GM19438 (cell line): ENCODE measurements around the gene TMEM121B.

Source experiments
- ATAC-seq: cut with Tn5 transposase; IDR thresholded peaks from one replicate; pipeline ENCODE4 v1.9.1; 2021; ENCODE audit warnings: low read depth; ENCODE audit not compliant: unreplicated experiment

The TMEM121B gene

DNA sequence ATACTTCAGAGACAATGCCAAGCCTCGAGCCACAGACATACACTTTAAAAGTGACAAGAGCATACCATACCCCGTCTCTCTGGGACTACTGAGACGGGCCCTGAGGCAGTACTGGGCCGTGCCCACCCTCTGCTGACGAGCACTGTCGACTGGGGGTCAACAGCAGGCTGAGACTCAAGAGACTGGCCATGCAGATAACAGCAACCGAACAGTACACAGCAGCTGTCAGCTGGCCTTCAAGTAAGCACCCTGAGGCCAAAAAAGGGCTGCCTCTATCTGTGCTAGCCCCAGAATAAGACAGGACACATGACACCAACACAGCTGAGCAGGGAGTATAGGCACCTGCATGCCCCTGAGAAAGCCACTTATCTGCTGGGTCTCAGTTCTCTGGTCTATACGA is 18.9 kb upstream of the TMEM121B start:
- no peak for ATAC-seq

DNA sequence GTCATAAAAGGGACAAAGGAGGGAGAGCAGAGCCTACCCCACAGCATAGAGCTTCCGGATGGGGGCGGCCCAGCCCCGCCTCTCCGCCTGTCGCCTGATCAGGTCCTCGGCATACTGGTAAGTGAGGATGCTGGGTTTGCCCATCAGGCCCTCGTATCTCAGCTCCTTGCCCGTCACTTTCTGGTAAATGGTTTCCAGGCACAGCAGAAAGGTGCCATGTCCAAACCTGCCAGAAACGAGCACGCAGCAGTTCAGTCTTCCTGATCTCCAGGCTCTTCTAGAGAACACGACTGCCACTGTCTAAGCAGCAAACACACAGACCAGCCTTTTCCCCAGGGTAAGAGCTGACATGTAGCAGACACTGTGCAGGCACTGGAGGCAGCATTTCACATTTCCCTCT is 17.4 kb upstream of the TMEM121B start:
- no peak for ATAC-seq

DNA sequence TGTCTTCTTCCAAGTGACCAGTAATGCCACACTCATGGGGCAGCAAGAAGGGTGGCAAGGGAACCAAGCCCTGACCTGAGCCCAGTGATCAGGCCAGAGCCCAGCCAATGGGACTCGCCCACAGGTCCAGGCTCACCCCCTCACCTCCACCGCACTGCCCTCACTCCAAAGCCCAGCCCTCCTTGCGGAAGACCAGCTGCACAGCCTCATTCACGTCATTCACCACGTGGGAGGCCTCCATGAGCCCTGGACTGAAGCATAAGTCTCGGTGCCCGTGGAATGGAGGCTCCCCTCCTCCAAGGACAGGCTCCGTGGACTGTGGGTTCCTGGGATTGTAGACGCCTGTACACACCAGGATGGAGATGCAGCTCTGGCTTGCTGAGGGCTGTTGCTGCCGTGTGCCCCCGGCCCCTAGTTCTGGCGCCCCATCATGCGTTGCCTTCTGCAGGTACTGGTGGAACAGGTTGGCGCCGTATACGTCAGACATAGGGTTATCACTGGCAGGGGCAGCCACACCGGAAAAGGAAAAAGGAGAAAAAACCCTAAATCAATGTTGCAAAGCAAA is 16.8 kb upstream of the TMEM121B start:
- ATAC-seq, result no peak

DNA sequence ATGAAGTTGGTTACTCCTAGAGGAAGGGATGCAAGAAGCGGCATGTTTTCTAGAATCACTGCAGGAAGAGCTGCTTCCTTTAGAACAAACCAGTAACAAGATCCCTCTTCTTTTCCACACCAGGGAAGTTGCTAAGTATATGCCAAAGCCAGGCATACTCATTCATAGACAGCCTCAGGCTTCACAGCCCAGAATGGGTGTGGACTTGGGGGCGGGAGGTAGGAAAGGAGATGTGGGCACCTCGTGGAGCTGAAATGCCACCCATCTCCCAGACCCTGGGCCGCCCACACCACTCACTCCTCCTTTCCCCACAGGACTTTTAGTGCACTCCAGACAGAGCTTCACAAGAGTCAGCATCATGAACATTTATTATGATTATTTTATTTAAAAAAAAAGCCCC is 16.0 kb upstream of the TMEM121B start:
- ATAC-seq, result no peak

DNA sequence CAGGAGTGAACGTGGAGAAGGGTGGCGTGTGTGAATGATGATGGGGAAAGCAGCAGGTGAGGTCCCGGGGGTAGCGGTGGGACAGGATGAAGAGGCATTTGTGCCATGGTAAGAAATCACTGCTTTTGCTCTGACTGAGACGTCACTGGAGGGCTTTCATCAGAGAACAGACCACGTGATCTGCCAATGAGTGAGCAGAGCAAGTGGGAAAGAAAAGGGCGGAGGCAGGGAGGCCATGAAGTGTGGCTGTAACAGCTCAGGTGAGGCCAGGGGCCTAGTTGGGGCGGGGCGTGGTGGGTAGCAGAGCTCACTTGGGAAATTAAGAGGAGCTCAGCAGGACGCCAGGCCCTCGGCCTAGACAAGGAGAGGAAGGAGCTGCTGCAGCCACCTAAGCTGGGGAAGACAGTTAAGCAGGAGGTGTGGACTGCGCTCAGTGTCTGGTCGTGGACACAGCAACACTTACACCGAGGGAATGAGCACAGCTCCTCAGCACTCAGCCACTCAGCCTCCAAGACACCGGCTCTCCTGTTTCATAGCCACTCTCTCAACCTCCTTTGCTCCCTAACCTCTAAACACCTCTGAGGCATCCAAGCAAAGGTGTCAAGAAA is 14.1 kb upstream of the TMEM121B start:
- ATAC-seq, result no peak

DNA sequence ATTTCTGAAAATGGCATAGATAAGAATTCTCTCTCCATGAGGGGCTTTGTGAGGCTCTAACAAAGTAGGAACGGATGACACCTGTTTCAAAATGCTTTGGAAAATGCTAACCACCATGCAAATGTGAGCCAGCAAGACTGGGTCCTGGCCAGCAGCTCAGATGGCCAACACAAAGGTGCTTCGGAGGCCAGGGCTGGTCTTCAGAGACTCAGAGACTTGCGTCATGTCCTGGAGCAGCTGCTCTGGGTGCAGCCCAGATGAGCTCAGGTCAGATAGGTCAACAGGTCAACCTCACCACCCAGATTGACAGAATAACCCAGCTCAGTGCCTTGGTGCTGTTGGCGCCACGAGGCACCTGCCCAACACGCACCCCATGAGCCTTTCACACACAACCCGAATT is 12.0 kb upstream of the TMEM121B start:
- ATAC-seq, result no peak

DNA sequence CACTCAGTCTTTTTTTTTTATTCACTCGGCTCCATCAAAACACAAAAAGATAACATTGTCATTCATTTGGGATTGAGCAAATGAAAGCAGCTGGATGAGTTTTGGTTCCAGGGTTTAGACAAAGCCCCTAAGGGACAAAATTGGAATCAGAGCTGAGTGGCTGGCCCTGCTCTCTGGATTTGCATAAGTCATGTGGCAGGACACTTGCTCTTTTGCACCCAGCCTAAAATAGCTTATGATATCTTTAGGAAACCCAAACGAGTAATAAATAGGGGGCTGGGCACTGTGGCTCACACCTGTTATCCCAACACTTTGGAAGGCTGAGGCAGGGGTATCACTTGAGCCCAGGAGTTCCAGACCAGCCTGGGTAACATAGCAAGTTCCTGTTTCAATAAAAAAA is 11.0 kb upstream of the TMEM121B start:
- ATAC-seq, result no peak

DNA sequence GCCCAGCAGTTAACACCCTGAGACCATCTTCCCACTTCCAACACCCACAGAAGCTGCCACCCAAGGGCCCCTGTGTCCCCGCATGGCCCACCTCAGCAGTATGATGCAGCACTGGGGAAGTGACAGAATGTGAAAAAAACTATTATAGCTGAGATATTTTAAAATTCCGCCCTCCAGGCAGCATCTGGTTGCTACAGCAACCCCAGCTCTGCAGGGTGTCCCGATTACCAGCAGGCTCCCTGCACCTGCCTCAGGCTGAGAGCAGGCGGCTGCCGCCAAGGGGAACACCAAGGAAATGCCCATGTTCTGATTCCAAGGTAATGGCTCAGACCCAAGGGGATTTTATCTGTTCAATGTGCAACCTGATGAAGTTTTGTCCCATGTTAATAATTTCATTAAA is 10.5 kb upstream of the TMEM121B start:
- no peak for ATAC-seq

DNA sequence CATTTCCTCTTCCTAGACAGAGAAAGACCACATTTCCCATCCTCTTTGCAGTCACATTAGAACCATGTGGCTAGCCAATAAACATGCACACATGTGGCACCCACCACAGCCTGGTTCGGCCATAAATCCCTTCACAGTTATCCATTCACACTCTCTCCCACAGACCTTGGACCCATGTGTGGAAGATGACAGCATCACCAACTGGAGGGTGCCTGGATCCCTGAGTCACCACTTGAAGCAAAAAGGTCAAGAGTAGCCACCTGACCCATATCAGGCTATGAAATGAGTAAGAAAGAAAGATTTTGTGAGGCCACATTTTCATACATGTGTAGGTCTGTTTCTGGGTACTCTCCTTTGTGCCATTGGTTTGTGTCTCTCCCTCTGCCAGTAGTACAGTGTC is 9.0 kb upstream of the TMEM121B start:
- ATAC-seq, result no peak

DNA sequence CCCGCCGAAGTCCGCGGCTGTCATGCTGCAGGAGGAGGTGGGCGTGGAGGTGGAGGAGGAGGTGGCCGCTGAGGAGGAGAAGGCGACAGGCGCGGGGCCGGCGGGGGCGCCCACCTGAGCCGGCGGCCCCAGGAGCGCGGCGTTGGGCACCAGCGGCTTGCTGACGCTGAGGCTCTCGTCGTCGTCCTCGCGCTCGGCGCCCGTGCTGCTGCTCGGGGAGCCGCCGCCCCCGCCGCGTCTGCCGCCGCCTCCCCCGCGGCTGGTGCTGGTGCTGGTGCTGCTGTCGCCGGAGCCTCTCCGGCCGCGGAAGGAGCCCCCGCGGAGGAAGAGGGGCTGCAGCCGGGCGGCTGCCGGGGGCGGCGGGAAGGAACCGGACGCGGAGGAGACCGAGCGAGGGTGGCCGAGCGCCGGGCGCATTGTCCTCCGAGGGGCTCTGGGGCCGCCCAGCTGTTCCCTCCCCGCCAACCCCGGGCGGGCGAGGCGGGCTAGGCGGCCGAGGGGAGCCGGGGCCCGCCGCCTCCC is 388 bp downstream of the TMEM121B start:
- no peak for ATAC-seq

DNA sequence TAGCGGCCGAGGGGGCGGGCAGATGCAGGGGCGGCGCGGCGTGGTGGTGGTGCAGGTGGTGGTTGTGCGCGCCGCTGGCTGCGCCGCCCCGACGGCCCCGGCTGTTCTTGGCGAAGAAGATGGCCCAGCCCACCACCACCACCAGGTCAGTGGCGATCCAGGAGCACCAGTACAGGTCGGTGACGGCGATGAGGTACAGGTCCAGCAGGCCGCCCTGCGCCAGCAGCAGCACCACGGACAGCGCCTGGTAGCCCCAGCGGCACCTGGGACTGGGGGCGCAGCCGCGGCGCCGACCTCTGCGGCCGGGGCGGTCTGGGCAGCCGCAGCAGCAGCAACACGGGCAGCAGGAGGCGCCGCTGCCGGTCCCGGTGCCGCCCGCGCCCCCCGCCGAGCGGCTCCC is 879 bp downstream of the TMEM121B start:
- no peak for ATAC-seq

DNA sequence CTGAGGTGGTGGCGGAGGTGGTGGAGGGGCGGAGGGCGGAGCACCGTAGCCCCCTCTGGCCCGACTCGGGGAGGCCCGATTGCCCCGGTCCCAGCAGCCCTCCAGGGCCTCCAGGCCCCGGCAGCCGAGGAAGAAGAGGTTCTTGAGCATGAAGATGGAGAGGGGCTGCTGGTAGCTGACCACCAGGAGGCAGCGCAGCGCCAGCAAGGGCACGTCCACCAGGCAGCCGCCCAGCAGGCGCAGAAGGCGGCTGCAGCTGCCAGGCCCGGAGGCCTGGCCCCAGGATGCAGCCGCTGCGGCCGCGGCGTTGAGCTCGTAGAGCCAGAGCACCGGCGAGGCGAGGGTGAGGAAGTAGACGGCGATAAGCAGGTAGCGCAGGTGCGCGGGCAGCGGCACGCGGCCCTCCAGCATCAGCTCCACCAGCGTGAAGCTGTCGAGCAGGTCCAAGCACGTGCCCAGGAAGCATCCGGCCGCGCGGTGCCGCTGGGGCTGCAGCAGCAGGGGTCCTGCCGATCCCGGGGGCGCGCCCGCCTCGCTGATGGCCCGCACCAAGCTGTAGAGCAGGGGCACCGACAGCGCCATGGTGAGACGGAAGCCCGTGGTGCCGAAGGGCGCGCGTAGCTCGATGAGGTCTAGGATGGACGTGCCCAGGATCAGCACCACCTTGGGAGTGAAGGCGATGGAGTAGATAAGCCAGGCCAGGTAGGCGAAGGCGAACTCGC is 1.5 kb downstream of the TMEM121B start:
- ATAC-seq, result no peak

DNA sequence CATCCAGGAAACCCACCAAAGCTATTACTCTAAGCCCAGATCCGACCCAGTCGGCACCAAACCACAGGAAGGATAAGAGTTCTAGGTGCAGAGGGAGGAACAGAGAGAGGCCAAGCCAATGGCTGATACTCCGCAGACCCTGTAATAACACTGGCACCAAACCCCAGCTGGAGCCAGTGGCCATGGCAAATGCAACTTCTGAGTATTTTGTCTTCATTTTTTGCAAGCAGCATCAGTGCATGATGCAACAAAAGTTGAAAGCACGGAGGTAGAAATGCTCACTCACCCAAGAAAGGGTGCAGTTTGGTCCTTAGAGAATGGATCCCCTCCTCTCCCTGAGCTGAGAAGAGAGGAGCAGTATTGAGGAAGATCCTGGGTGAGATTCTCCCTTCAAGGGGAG is 2.8 kb downstream of the TMEM121B start:
- ATAC-seq, result no peak

DNA sequence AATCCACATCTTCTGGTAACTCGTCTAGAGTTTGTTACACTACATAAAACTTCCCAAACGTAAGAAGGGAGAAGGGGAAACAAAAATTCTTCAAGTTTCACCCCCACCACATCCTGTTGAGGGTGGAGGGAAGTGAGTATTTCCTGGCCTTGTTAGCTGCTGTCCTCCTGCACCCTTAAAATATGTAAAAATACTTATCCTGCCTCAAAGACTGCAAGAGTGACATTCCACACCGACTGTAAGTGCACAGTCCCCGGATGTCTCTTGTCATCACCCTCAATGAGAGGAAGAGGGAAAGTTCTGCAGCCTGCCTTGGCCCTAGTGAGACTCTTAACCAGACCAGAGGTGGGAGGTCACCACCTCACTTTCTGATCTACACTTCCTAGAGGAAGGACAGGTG is 3.3 kb downstream of the TMEM121B start:
- no peak for ATAC-seq

DNA sequence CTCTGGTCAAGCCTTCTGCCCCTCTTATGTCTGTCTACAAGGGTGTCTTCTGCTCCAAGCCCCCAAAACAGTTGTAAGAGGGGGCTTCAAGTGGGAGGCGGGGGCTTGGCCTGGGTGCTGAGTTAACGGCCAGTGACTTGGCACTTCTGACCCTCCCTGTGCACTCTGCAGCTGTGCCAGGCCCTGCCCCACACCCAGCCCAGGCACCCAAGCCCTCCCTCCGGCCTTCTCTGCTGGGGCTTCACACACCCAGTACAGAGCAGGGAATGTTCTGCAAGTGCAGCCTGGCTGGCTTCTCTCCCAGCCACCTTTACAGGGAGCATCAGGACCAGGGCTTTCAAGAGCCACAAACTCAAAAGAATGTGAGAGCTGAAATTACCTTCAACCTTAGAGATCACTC is 3.8 kb downstream of the TMEM121B start:
- no peak for ATAC-seq

DNA sequence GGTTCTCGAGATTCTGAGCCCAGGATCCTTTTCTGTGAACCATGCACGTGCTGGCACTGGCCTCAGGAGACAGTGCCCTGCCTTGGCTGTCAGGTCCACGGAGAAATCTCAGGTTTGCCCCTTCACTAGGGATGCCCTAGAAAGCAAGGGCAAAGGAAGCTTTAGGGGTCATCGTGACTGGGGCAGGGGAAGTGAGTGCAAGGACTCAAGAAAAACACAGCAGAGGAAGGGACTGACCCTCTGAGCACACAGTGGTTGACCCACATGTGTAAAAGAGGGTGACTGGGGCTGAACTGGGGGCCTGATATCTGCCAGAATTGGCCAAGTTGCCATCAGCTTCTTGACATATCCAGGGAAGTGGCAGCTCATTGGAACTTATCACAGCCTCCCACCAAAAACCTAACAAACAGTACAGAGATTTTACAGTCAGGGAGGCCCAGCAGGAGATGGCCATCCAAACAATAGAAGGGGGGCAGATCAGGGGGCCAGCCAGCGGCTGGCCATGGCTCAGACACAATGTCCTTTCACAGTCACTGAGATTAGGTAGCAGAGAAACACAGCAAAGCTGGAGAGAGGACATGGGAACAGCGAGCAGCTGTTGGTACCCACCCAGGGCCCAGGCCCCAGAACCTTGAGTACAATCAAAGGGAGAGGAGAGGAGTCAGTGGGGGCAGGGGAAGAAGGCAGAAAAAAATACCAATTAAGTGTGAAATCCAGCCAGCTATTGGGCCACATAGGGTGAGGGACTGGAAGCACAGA is 4.4 kb downstream of the TMEM121B start:
- ATAC-seq, result no peak

DNA sequence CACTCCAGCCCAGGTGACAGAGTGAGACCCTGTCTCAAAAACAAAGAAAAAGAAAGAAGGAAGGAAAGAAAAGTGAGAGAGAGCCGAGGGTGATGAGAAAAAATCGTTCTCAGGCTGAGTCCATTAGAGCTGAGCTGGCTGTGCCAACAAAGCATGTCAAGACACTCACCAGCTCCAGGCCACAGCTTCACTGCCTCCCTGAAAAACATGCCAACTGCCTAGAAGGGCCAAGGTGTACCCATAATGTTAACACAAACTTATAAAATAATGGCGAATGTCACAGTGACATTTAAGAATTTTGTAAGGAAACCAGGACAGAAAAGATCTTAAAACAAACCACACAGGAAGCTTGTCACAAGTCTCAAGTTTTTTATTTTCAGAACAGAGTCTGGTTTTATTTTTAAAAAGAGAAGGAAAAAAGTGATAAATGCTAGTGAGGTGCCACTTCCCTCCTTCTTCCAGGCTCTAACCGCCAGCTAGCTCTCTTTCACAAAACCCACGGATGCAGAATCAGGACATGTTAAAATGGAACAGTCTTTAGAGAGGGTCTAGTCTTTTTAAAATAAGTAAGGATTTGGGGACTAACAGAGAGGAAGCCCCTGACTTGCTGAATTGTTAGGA is 5.1 kb downstream of the TMEM121B start:
- no peak for ATAC-seq

DNA sequence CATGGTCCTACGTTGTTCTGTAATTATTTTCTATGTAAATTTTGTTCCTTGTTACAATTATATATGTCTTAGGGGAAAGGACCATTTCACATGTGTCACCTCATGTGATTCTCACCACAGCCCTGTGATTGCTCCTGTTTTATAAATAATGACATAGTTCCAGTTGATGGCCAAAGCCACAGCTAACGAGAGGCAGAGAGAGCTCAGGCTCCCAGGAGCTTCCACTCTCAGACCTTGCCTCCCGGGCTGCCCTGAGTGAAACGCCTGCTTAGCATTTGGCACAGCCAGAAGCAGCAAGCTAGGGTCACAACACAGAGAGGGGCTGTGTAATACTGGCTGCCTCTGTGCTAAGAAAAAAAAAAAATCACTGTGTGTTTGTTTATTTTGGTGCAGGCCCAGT is 5.9 kb downstream of the TMEM121B start:
- no peak for ATAC-seq

DNA sequence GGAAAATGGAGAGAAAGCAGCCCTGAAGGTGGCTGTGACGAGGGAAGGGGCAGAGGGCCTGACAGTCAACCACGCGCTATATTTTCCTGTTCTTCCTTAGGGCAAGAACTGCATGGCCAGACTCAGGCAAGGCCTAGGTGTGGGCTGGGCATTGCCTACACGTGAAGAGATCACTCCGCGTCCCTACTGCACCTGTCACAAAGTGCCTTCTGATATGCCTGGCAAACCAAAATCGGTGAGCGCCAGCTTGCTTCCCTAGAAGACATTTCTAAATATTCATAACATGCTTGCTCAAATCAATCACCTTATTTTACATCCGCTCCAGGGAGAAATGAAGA is 6.3 kb downstream of the TMEM121B start:
- no peak for ATAC-seq

DNA sequence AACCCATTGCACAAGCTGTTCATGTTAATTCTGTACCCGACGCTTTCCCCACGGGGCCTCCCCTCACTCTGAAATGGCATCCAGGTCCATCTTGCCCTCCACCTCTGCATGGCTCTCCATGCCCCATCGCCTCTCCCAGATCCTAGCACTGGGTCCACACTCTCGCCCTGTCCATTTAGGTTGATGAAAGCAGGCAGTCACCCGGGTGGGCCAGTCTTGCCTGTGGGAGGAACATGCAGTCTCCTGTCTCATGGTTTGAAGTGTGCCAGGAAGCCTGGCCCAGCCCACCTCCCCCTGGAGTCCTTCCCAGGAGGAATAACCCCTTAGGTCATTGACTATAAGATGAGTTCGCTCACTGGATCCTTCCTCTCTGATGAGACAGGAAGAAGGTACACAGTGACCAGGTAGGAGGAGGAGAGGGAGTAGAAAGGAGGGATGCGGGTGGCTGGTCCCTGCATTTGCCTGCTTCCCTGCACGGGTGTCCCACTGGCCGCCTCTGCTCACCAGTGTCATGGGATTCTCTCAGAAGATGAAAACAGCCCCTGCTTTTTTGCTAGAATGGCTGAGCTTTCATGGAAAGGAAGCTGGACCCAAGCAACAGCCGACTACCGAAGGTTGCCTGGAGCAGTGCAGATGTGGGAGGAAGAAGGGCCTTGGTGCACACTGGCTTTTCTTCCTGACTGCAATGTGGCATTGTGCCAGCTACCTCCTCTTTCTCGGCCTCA is 6.8 kb downstream of the TMEM121B start:
- no peak for ATAC-seq
